ENCODE data around the gene COL18A1.

COL18A1 gene

DNA sequence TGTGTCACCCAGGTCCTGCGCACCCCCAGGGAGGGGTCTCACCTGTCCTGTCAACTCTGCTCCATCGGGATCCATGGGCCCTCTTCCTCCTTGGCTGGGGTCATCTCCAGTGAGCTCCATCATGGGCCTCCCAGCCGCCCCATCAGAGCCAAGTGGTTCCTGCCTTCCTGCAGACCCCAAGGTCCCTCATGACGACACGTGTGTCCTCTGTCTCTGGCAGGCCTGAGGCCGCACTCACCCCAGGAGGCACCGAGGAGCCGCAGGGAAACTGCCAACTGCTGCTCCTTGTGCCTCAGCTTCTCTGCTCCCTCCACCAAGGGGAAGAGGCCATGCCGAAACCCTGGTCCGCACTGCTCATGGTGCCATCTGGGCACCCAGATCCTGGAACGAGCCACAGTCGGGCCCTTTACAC lies 46.8 kb downstream of the COL18A1 start:
- no peaks in the 10 kb centered on the region for H3K27me3 ChIP-seq (ENCODE audit: insufficient read depth, poor library complexity, severe bottlenecking)
- no peak for TF ChIP-seq CTCF (IDR thresholded peaks at IDR 0.05; ENCODE audit: poor library complexity, severe bottlenecking)
- ATAC-seq (ENCODE audit: low read depth) (no peak), DNase-seq (ENCODE audit: low spot score) (no peak)
- H3K4me3 ChIP-seq (ENCODE audit: severe bottlenecking), result no peak overlapping the region
- H3K36me3 ChIP-seq (ENCODE audit: low read depth), result no peaks in the 10 kb centered on the region
- H3K9me3 ChIP-seq (ENCODE audit: severe bottlenecking), result no peaks in the 10 kb centered on the region
- H3K27ac ChIP-seq (ENCODE audit: poor library complexity, severe bottlenecking), result no peak overlapping the region
- no peaks in the 10 kb centered on the region for H3K4me1 ChIP-seq (ENCODE audit: insufficient read depth, poor library complexity, severe bottlenecking)

- no peaks in the 10 kb centered on the region for H3K27me3 ChIP-seq (ENCODE audit: insufficient read depth, poor library complexity, severe bottlenecking)
- H3K36me3 ChIP-seq (ENCODE audit: low read depth), result no peaks in the 10 kb centered on the region
- TF ChIP-seq CTCF (IDR thresholded peaks at IDR 0.05; ENCODE audit: poor library complexity, severe bottlenecking), result no peak
- DNase-seq (ENCODE audit: low spot score) (no peak), ATAC-seq (ENCODE audit: low read depth) (no peak)
- no peak overlapping the region for H3K4me3 ChIP-seq (ENCODE audit: severe bottlenecking)
- no peaks in the 10 kb centered on the region for H3K9me3 ChIP-seq (ENCODE audit: severe bottlenecking)
- no peaks in the 10 kb centered on the region for H3K4me1 ChIP-seq (ENCODE audit: insufficient read depth, poor library complexity, severe bottlenecking)
- H3K27ac ChIP-seq (ENCODE audit: poor library complexity, severe bottlenecking), result no peak overlapping the region
These were observed 47.8 kb downstream of the COL18A1 start for GRCh38 chr21:45452696-45453307.

GRCh38 chr21:45453308-45453950 lies 48.5 kb downstream of the COL18A1 start:
- Histone ChIP-seq H3K9me3 (ENCODE audit: severe bottlenecking) (no peaks in the 10 kb centered on the region), H3K4me3 (ENCODE audit: severe bottlenecking) (no peak overlapping the region), H3K27ac (ENCODE audit: poor library complexity, severe bottlenecking) (no peak overlapping the region), H3K27me3 (ENCODE audit: insufficient read depth, poor library complexity, severe bottlenecking) (no peaks in the 10 kb centered on the region), H3K36me3 (ENCODE audit: low read depth) (no peaks in the 10 kb centered on the region), H3K4me1 (ENCODE audit: insufficient read depth, poor library complexity, severe bottlenecking) (no peaks in the 10 kb centered on the region)
- no peak for ATAC-seq (ENCODE audit: low read depth)
- TF ChIP-seq CTCF (IDR thresholded peaks at IDR 0.05; ENCODE audit: poor library complexity, severe bottlenecking), result no peak
- DNase-seq (ENCODE audit: low spot score), result no peak

DNA sequence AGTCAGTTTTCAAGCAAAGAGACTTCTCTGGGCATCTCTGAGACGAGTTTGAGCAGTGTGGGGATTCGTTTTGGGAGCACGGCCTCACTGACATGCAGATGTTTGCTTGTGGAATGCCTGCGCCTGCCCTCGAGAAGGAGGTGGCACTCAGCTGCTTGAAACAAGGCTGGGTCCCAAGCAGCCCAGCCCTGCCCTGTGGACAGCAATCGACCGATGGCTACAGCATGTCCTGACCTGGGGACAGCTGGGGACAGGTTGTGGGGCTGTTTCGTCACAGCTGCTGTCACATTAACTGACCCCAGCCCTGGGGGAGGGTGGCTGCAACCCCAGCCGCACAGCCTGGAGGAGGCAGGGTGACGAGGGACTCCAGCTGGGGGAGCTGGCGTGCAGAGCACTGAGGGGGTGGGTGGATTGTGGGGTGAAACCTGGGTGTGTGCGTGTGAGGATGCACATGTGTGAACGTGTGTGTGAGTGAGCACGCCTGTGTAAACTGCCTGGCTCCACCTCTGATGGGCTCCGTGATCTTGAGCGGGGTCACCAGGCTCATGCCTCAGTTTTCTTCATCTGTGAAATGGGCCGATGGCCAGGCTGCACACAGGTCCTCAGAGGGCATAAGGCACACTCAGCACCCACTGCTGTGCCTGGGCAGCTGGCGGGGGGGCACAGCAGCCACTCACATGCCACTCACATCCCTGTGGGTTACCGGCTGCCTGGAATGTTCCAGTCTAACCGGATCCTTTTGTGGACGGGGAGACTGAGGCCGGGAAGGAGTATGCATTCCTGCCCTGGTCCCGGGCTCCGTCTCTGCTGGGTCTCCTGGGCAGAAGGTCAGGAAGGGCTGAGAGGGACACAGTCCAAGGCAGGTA lies 49.3 kb downstream of the COL18A1 start:
- Histone ChIP-seq H3K9me3 (ENCODE audit: severe bottlenecking) (no peaks in the 10 kb centered on the region), H3K4me3 (ENCODE audit: severe bottlenecking) (no peak overlapping the region), H3K27me3 (ENCODE audit: insufficient read depth, poor library complexity, severe bottlenecking) (no peaks in the 10 kb centered on the region), H3K36me3 (ENCODE audit: low read depth) (no peaks in the 10 kb centered on the region), H3K4me1 (ENCODE audit: insufficient read depth, poor library complexity, severe bottlenecking) (no peaks in the 10 kb centered on the region), H3K27ac (ENCODE audit: poor library complexity, severe bottlenecking) (no peak overlapping the region)
- ATAC-seq (ENCODE audit: low read depth) (no peak), DNase-seq (ENCODE audit: low spot score) (no peak)
- TF ChIP-seq CTCF (IDR thresholded peaks at IDR 0.05; ENCODE audit: poor library complexity, severe bottlenecking), result no peak
